GM21737 (cell line): ENCODE measurements around the gene BTN1A1.
"Not testable (repeated sequence)": the region's sequence is repeated elsewhere in the genome, so short reads cannot be mapped to it uniquely, and the experiment has no call there.

Experiments
- ATAC-seq: cut with Tn5 transposase; IDR thresholded peaks from one replicate; pipeline ENCODE4 v1.9.1; 2021; ENCODE audit warnings: mild to moderate bottlenecking, moderate library complexity; ENCODE audit not compliant: unreplicated experiment

BTN1A1 gene

GRCh38 chr6:26536571-26537159 lies 36.6 kb downstream of the BTN1A1 start:
- ATAC-seq: peak; percentile 17

- peak; percentile 41 for ATAC-seq
Measured at GRCh38 chr6:26537160-26537845, 37.2 kb downstream of the BTN1A1 start.

- peak; percentile 40 for ATAC-seq
Measured at GRCh38 chr6:26537846-26538571, 37.9 kb downstream of the BTN1A1 start, which contains the start of gene HMGN4. Gene HMGN4, plus strand, starts transcription at chr6:26538366. Its CDS starts 6,841 bp downstream, at chr6:26545207.

- ATAC-seq: peak; percentile 1
Measured at GRCh38 chr6:26538572-26538902, 38.4 kb downstream of the BTN1A1 start.

GRCh38 chr6:26539071-26539615 lies 39.0 kb downstream of the BTN1A1 start:
- ATAC-seq: no peak

- no peak for ATAC-seq
Measured at GRCh38 chr6:26541579-26541978, 41.5 kb downstream of the BTN1A1 start.

GRCh38 chr6:26543953-26544352 lies 43.9 kb downstream of the BTN1A1 start:
- ATAC-seq: no peak

- no peak for ATAC-seq
Measured at GRCh38 chr6:26544473-26544872, 44.4 kb downstream of the BTN1A1 start.

GRCh38 chr6:26545627-26546026 lies 45.5 kb downstream of the BTN1A1 start:
- no peak for ATAC-seq

- not testable (repeated sequence) for ATAC-seq
Measured at GRCh38 chr6:26547363-26547762, 47.3 kb downstream of the BTN1A1 start.

- ATAC-seq: no peak
Measured at GRCh38 chr6:26550250-26550993, 50.3 kb downstream of the BTN1A1 start.

- ATAC-seq: no peak
Measured at GRCh38 chr6:26552205-26552604, 52.1 kb downstream of the BTN1A1 start.

GRCh38 chr6:26552640-26553188 lies 52.6 kb downstream of the BTN1A1 start:
- no peak for ATAC-seq

- peak; percentile 47 for ATAC-seq
Measured at GRCh38 chr6:26553264-26553634, 53.1 kb downstream of the BTN1A1 start.

GRCh38 chr6:26553635-26554446 lies 53.7 kb downstream of the BTN1A1 start:
- ATAC-seq: peak; percentile 35

GRCh38 chr6:26554447-26554696 lies 54.3 kb downstream of the BTN1A1 start:
- ATAC-seq: no peak

- ATAC-seq: peak; percentile 24
Measured at GRCh38 chr6:26554697-26555504, 54.8 kb downstream of the BTN1A1 start.

- no peak for ATAC-seq
Measured at GRCh38 chr6:26555505-26556262, 55.6 kb downstream of the BTN1A1 start.
